GM19240 (cell line): ENCODE results near the gene TMEM30B.
A peak's percentile ranks its signal among the peaks of the same experiment; 100 is the strongest.
"Not testable (repeated sequence)": the region's sequence is repeated elsewhere in the genome, so short reads cannot be mapped to it uniquely, and the experiment has no call there.

Experiments used
- DNase-seq: peaks from one replicate; pipeline ENCODE4 v3.0.0; 2011; ENCODE audit warnings: low spot score; ENCODE audit not compliant: insufficient read length

TMEM30B gene

GRCh38 chr14:61266891-61267740 lies 14.0 kb downstream of the TMEM30B start:
- DNase-seq, result no peak

GRCh38 chr14:61266436-61266835 lies 14.7 kb downstream of the TMEM30B start:
- no peak for DNase-seq

GRCh38 chr14:61264651-61265050 lies 16.5 kb downstream of the TMEM30B start:
- no peak for DNase-seq

GRCh38 chr14:61264010-61264571 lies 17.0 kb downstream of the TMEM30B start:
- no peak for DNase-seq

- DNase-seq, result no peak
Measured at GRCh38 chr14:61262082-61262481, 19.1 kb downstream of the TMEM30B start.

- DNase-seq, result no peak
Measured at GRCh38 chr14:61260939-61261776, 20.0 kb downstream of the TMEM30B start.

- no peak for DNase-seq
Measured at GRCh38 chr14:61258985-61259384, 22.2 kb downstream of the TMEM30B start.

GRCh38 chr14:61257469-61258057 lies 23.6 kb downstream of the TMEM30B start:
- no peak for DNase-seq

GRCh38 chr14:61256826-61257468 lies 24.2 kb downstream of the TMEM30B start:
- no peak for DNase-seq

- DNase-seq, result no peak
Measured at GRCh38 chr14:61255968-61256367, 25.2 kb downstream of the TMEM30B start.

- DNase-seq, result no peak
Measured at GRCh38 chr14:61254808-61255526, 26.2 kb downstream of the TMEM30B start.

GRCh38 chr14:61253064-61253738 lies 27.9 kb downstream of the TMEM30B start:
- DNase-seq, result no peak

GRCh38 chr14:61252369-61253063 lies 28.6 kb downstream of the TMEM30B start:
- peak; percentile 44 for DNase-seq

- no peak for DNase-seq
Measured at GRCh38 chr14:61250063-61250462, 31.1 kb downstream of the TMEM30B start.

GRCh38 chr14:61247935-61248334 lies 33.2 kb downstream of the TMEM30B start:
- no peak for DNase-seq

GRCh38 chr14:61246721-61247120 lies 34.4 kb downstream of the TMEM30B start:
- no peak for DNase-seq

- DNase-seq, result no peak
Measured at GRCh38 chr14:61244009-61244408, 37.1 kb downstream of the TMEM30B start.

- no peak for DNase-seq
Measured at GRCh38 chr14:61240206-61240605, 40.9 kb downstream of the TMEM30B start.

- DNase-seq, result not testable (repeated sequence)
Measured at GRCh38 chr14:61239285-61239684, 41.9 kb downstream of the TMEM30B start.
